ENCODE measurements around the gene RPTOR.
"Not testable (repeated sequence)": the region's sequence is repeated elsewhere in the genome, so short reads cannot be mapped to it uniquely, and the experiment has no call there.

Gene RPTOR

DNA sequence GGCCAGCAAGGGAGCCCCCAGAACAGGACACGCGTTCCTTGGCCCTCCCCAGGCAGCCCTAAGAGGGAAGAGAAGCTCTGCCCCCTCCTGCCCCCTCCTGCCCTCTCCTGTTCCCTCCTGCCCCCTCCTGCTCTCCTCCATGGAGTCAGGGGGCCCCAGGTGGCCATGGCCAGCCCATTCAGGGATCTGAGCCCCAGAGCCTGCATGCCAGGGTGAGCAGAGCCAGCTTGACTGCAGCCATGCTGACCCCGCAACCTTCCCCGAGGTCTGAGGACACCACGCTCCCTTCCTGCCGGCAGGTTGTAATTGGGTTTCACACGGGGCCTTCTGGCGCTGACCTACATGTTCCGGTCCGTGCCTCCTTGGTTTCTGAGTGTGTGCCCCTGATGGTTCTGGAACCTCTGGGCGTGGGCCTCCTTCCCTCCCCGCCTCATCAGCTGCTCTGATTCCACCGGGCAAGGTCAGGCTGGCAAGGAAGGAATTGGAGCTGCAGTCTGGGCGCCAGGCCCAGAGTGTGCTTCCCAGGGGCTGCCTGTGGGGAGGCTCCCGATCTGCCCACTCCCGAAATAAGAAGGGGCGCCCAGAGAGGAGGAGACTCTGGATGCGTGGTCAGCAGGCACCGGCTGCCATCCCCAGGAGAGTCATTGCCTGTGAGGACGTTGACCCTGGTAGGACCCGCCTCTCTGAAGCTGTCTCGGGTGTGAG, 44.5 kb upstream of the RPTOR start:
- POLR2A ChIA-PET = no interaction called here
- CTCF ChIA-PET = interaction anchor here (1.2 kb wide), 1 partner anchor 73 kb away, joined by 4 read pairs; no protein-coding TSS in a partner anchor
- TF ChIP-seq CTCF (IDR thresholded peaks at IDR 0.05; ENCODE audit: control extremely low read depth, extremely low read depth, low read depth, missing control alignments) = no peak
- DNase-seq (ENCODE audit: extremely low spot score) = no peak

DNA sequence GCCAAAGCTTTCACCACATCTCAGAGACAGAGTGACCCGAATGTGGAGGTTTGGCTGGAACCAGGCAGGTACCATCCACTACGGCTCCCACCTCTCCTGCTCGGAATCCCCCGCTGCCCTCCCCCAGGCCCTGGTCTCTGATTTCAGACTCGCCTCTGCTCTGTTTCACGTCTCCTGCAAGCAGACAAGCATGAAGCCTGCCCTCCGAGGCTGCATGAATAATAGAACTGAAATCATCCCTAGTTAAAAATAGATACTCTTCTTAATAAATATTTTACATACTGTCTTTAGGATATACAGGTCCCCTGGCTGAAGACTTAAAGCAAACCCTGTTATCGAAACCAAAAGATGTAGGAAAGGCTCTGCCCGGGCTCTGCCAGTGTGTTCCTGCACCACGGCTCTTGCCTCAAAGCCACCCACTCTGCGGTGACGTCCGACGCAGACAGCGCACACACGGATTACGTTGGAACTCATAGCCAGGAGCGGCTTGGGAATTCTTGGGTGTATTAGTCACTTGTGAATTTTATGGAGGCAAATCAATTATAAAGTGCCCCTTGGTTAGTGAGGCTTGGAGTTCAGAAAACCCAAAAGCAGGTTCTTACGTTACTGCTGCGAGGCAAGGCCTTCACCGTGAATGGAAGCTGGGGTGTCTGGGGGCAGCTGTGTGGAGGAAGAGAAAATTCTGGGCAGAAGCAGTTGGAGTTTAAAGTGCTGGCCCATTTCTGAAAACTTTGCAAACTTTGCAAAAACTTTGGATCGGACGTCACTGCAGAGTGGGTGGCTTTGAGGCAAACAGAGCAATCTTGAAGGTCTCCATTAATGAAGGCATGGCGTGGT, 42.7 kb upstream of the RPTOR start:
- ChIA-PET POLR2A (no interaction called here), CTCF (no interaction called here)
- TF ChIP-seq CTCF (IDR thresholded peaks at IDR 0.05; ENCODE audit: control extremely low read depth, extremely low read depth, low read depth, missing control alignments) = no peak
- no peak for DNase-seq (ENCODE audit: extremely low spot score)

DNA sequence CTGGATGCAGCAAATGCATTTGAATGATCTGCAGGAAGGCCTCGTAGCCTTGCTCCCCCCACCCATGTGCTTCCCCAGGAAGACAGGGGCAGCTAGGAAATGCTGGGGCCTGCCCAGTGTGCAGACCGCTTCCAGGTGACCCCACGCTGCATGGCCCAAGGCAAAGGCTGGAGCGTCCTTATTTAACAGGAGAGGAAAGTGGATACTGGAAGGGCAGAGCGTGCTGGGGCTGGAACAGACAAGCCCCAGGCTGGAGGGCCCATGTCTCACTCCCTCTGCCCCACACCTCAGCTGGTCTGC, 42.1 kb upstream of the RPTOR start:
- TF ChIP-seq CTCF (IDR thresholded peaks at IDR 0.05; ENCODE audit: control extremely low read depth, extremely low read depth, low read depth, missing control alignments) = no peak
- no peak for DNase-seq (ENCODE audit: extremely low spot score)
- ChIA-PET POLR2A (no interaction called here), CTCF (no interaction called here)

DNA sequence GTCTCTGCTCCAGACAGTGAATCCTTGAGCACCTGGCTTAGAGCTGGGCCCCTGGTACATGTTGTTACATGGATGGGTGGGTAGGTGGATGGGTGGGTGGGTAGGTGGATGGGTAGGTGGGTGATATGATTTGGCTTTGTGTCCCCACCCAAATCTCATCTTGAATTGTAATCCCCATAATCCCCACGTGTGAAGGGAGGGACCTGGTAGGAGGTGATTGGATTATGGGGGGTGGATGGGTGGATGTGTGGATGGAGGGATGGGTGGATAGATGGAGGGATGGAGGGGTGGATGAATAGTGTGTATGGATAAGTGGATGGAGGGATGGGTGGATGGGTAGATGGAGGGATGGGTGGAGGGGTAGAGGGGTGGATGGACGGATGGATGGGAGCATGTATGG, 41.6 kb upstream of the RPTOR start:
- CTCF ChIA-PET = no interaction called here
- DNase-seq (ENCODE audit: extremely low spot score) = no peak
- POLR2A ChIA-PET = no interaction called here
- no peak for TF ChIP-seq CTCF (IDR thresholded peaks at IDR 0.05; ENCODE audit: control extremely low read depth, extremely low read depth, low read depth, missing control alignments)

- POLR2A ChIA-PET = no interaction called here
- CTCF ChIA-PET = interaction anchor here (1.2 kb wide), 1 partner anchor 13 kb away, joined by 3 read pairs; no protein-coding TSS in a partner anchor
- TF ChIP-seq CTCF (IDR thresholded peaks at IDR 0.05; ENCODE audit: control extremely low read depth, extremely low read depth, low read depth, missing control alignments) = no peak
- DNase-seq (ENCODE audit: extremely low spot score) = no peak
Observed at GRCh38 chr17:80503921-80504320, 40.7 kb upstream of the RPTOR start.

- ChIA-PET CTCF (interaction anchor here (1.1 to 1.2 kb wide), 2 partner anchors 14 to 35 kb away, joined by 3 to 4 read pairs; no protein-coding TSS in a partner anchor), POLR2A (no interaction called here)
- DNase-seq (ENCODE audit: extremely low spot score) = no peak
- no peak for TF ChIP-seq CTCF (IDR thresholded peaks at IDR 0.05; ENCODE audit: control extremely low read depth, extremely low read depth, low read depth, missing control alignments)
Observed at GRCh38 chr17:80504686-80505413, 39.8 kb upstream of the RPTOR start.

- POLR2A ChIA-PET; DNase-seq (ENCODE audit: extremely low spot score); CTCF ChIA-PET: not testable (repeated sequence)
Observed at GRCh38 chr17:80507177-80507576, 37.5 kb upstream of the RPTOR start.

Data from GM10248 (cell line).